Activated CD4-positive, alpha-beta T cell treated with anti-CD3 and anti-CD28 coated beads for 36 hours (primary cell): ENCODE results near the gene SLC16A1. TPM values are rescaled to one million over a fixed set of nuclear protein-coding genes. Genes with fewer than 3 reads are reported as not detected.
"Not testable (repeated sequence)": the region's sequence is repeated elsewhere in the genome, so short reads cannot be mapped to it uniquely, and the experiment has no call there.

Experiments used
- ATAC-seq: fragments of 200-7000 bp; cut with Tn5 transposase; one replicate; pipeline ENCODE4 v1.10.0; 2021; ENCODE audit warnings: mild to moderate bottlenecking, moderate library complexity
- CTCF ChIA-PET: fragments of 350-600 bp; sonication (Branson Sonifier 250); formaldehyde crosslinking; loops from one replicate; lab custom pipeline; 2021; ENCODE audit warnings: antibody characterized with exemption; lab: Charles Lee
- POLR2A ChIA-PET: fragments of 350-600 bp; sonication (Branson Sonifier 250); formaldehyde crosslinking; loops from one replicate; lab custom pipeline; 2021; ENCODE audit warnings: antibody characterized with exemption, inconsistent platforms; lab: Charles Lee
- DNase-seq: peaks from one replicate; pipeline ENCODE4 v3.0.0-alpha.2; 2020
- H3K27ac Mint-ChIP-seq: one replicate; pipeline ENCODE4 v1.8.0; 2021; ENCODE audit warnings: mixed read lengths
- H3K27me3 Mint-ChIP-seq: one replicate; pipeline ENCODE4 v1.8.0; 2021; ENCODE audit warnings: mixed read lengths
- H3K36me3 Mint-ChIP-seq: one replicate; pipeline ENCODE4 v1.8.0; 2021; ENCODE audit warnings: low read depth, mixed read lengths
- H3K4me1 Mint-ChIP-seq: one replicate; pipeline ENCODE4 v1.8.0; 2021; ENCODE audit warnings: mixed read lengths
- H3K4me3 Mint-ChIP-seq: one replicate; pipeline ENCODE4 v1.8.0; 2021; ENCODE audit warnings: mild to moderate bottlenecking, moderate library complexity, mixed read lengths
- H3K9me3 Mint-ChIP-seq: one replicate; pipeline ENCODE4 v1.8.0; 2021; ENCODE audit warnings: low read depth, mixed read lengths
- intact Hi-C, 2 experiments: fragments of 100-400 bp; cut with DNase I in 1 of 2; cut with micrococcal nuclease in 1 of 2; formaldehyde crosslinking; loops; one replicate each; pipeline versions ENCODE4 v1.14.2 to v1.15.1; 2022 to 2024; cut with DNase I, micrococcal nuclease
- total RNA-seq, 2 experiments: library from RNA; stranded (reverse); gene quantifications; one replicate each; pipeline ENCODE4 v1.2.3, GENCODE V29; 2021

The SLC16A1 gene
- 10 to 100 TPM; 70.0 to 70.4 TPM for total RNA-seq

GRCh38 chr1:112955773-112956543, at the start of gene SLC16A1:
TSS of gene SLC16A1 (minus strand) at chr1:112956196. CDS start at chr1:112929308, 26,888 bp downstream.
- peaks cover 56% of the 10 kb centered on the region for H3K4me1 Mint-ChIP-seq
- ATAC-seq, result peak; percentile 75

GRCh38 chr1:113003751-113004690, 48.0 kb upstream of the SLC16A1 start:
- Mint-ChIP-seq H3K36me3 (peaks cover 28% of the 10 kb centered on the region), H3K4me3 (no peak overlapping the region), H3K9me3 (no peaks in the 10 kb centered on the region), H3K27ac (no peak overlapping the region), H3K4me1 (no peaks in the 10 kb centered on the region), H3K27me3 (no peaks in the 10 kb centered on the region)
- no peak for DNase-seq
- ChIA-PET CTCF (interaction anchor here (0.8 to 1.2 kb wide), 2 partner anchors 13 to 288 kb away, joined by 3 to 4 read pairs; no protein-coding TSS in a partner anchor), POLR2A (no interaction called here)
- ATAC-seq, result no peak
- intact Hi-C loops, result no loop called here

More at GRCh38 chr1:112955773-112956543, at the start of gene SLC16A1:
- no peaks in the 10 kb centered on the region for H3K9me3 Mint-ChIP-seq
- peak within 1 kb of the TSS; percentile 100 for H3K27ac Mint-ChIP-seq
- ChIA-PET POLR2A (interaction anchor here (1.3 to 2.0 kb wide), 2 partner anchors 21 to 117 kb away, joined by 4 to 8 read pairs; partner anchors contain the start of gene LRIG2), CTCF (interaction anchor here (0.6 to 1.0 kb wide), 3 partner anchors 117 to 565 kb away, joined by 3 to 6 read pairs (median 5); partner anchors contain the start of gene LRIG2)
- H3K4me3 Mint-ChIP-seq, result peak within 1 kb of the TSS; percentile 97
- DNase-seq, result peak; percentile 96
- H3K27me3 Mint-ChIP-seq, result no peaks in the 10 kb centered on the region
- intact Hi-C loops, result loop anchor here (1.0 to 10.0 kb wide), 17 partner anchors 51 to 1801 kb away; partner anchors contain the start of genes LRIG2 (in 2 of the 2), PPM1J (in 2 of the 2), RSBN1 (in 2 of the 2) and AP4B1 (in 1 of the 2)
- peaks cover 56% of the 10 kb centered on the region for H3K36me3 Mint-ChIP-seq

GRCh38 chr1:113002297-113002696, 46.3 kb upstream of the SLC16A1 start:
- no peaks in the 10 kb centered on the region for H3K27me3 Mint-ChIP-seq
- no peak for ATAC-seq
- CTCF ChIA-PET, result no interaction called here
- peaks cover 24% of the 10 kb centered on the region for H3K36me3 Mint-ChIP-seq
- intact Hi-C loops, result no loop called here
- POLR2A ChIA-PET, result no interaction called here
- no peak overlapping the region for H3K27ac Mint-ChIP-seq
- no peak overlapping the region for H3K4me3 Mint-ChIP-seq
- H3K9me3 Mint-ChIP-seq, result no peaks in the 10 kb centered on the region
- H3K4me1 Mint-ChIP-seq, result no peaks in the 10 kb centered on the region
- no peak for DNase-seq

GRCh38 chr1:112998592-112999235, 42.7 kb upstream of the SLC16A1 start:
- ChIA-PET POLR2A (no interaction called here), CTCF (no interaction called here)
- H3K4me1 Mint-ChIP-seq, result no peaks in the 10 kb centered on the region
- intact Hi-C loops, result no loop called here
- peaks cover 22% of the 10 kb centered on the region for H3K36me3 Mint-ChIP-seq
- no peaks in the 10 kb centered on the region for H3K9me3 Mint-ChIP-seq
- DNase-seq (no peak), ATAC-seq (no peak)
- no peaks in the 10 kb centered on the region for H3K27me3 Mint-ChIP-seq
- no peak overlapping the region for H3K4me3 Mint-ChIP-seq
- no peak overlapping the region for H3K27ac Mint-ChIP-seq

GRCh38 chr1:112997781-112998180, 41.8 kb upstream of the SLC16A1 start:
- Mint-ChIP-seq H3K36me3 (peaks cover 22% of the 10 kb centered on the region), H3K27ac (no peak overlapping the region), H3K4me3 (no peak overlapping the region), H3K4me1 (no peaks in the 10 kb centered on the region), H3K27me3 (no peaks in the 10 kb centered on the region), H3K9me3 (no peaks in the 10 kb centered on the region)
- DNase-seq (no peak), ATAC-seq (no peak)
- intact Hi-C loops, result no loop called here
- ChIA-PET CTCF (no interaction called here), POLR2A (no interaction called here)

- DNase-seq, result no peak
- Mint-ChIP-seq H3K27me3 (no peaks in the 10 kb centered on the region), H3K4me1 (no peaks in the 10 kb centered on the region), H3K27ac (no peak overlapping the region), H3K9me3 (no peaks in the 10 kb centered on the region), H3K36me3 (peaks cover 17% of the 10 kb centered on the region), H3K4me3 (no peak overlapping the region)
- ChIA-PET POLR2A (no interaction called here), CTCF (no interaction called here)
- intact Hi-C loops, result no loop called here
- ATAC-seq, result no peak
These were observed 39.9 kb upstream of the SLC16A1 start for GRCh38 chr1:112995890-112996289.

GRCh38 chr1:112995021-112995420, 39.0 kb upstream of the SLC16A1 start:
- ATAC-seq, H3K4me1 Mint-ChIP-seq, CTCF ChIA-PET, H3K9me3 Mint-ChIP-seq, intact Hi-C loops, DNase-seq, H3K27ac Mint-ChIP-seq, H3K27me3 Mint-ChIP-seq, H3K4me3 Mint-ChIP-seq, POLR2A ChIA-PET: not testable (repeated sequence)
- peaks cover 14% of the 10 kb centered on the region for H3K36me3 Mint-ChIP-seq

- Mint-ChIP-seq H3K4me3 (no peak overlapping the region), H3K27me3 (no peaks in the 10 kb centered on the region), H3K9me3 (no peaks in the 10 kb centered on the region), H3K36me3 (peaks cover 13% of the 10 kb centered on the region), H3K27ac (no peak overlapping the region), H3K4me1 (no peaks in the 10 kb centered on the region)
- POLR2A ChIA-PET, result no interaction called here
- DNase-seq, result no peak
- ATAC-seq, result no peak
- intact Hi-C loops, result no loop called here
- CTCF ChIA-PET, result no interaction called here
These were observed 36.8 kb upstream of the SLC16A1 start for GRCh38 chr1:112992780-112993179.

GRCh38 chr1:112991402-112992120, 35.6 kb upstream of the SLC16A1 start:
- Mint-ChIP-seq H3K4me3 (no peak overlapping the region), H3K36me3 (peaks cover 6% of the 10 kb centered on the region), H3K4me1 (no peaks in the 10 kb centered on the region), H3K27me3 (no peaks in the 10 kb centered on the region), H3K9me3 (no peaks in the 10 kb centered on the region), H3K27ac (no peak overlapping the region)
- intact Hi-C loops, result no loop called here
- ChIA-PET CTCF (interaction anchor here (0.5 kb wide), 1 partner anchor 13 kb away, joined by 3 read pairs; no protein-coding TSS in a partner anchor), POLR2A (no interaction called here)
- DNase-seq, result no peak
- ATAC-seq, result no peak

- intact Hi-C loops, result no loop called here
- no peaks in the 10 kb centered on the region for H3K9me3 Mint-ChIP-seq
- ChIA-PET POLR2A (no interaction called here), CTCF (no interaction called here)
- no peaks in the 10 kb centered on the region for H3K4me1 Mint-ChIP-seq
- H3K4me3 Mint-ChIP-seq, result no peak overlapping the region
- no peaks in the 10 kb centered on the region for H3K27me3 Mint-ChIP-seq
- no peak for DNase-seq
- H3K36me3 Mint-ChIP-seq, result peaks cover 1% of the 10 kb centered on the region
- no peak for ATAC-seq
- H3K27ac Mint-ChIP-seq, result no peak overlapping the region
These were observed 34.3 kb upstream of the SLC16A1 start for GRCh38 chr1:112990271-112990670.
